CD4-positive, alpha-beta T cell treated with Interleukin-2 at 100 ng/mL for 4 hours (primary cell): Measurements from ENCODE around the gene FOXN4.
"Not testable (repeated sequence)": the region's sequence is repeated elsewhere in the genome, so short reads cannot be mapped to it uniquely, and the experiment has no call there.

Experiments used
- DNase-seq: peaks from one replicate; pipeline ENCODE4 v3.0.0-alpha.2; 2020; ENCODE audit warnings: low spot score

The FOXN4 gene

DNA sequence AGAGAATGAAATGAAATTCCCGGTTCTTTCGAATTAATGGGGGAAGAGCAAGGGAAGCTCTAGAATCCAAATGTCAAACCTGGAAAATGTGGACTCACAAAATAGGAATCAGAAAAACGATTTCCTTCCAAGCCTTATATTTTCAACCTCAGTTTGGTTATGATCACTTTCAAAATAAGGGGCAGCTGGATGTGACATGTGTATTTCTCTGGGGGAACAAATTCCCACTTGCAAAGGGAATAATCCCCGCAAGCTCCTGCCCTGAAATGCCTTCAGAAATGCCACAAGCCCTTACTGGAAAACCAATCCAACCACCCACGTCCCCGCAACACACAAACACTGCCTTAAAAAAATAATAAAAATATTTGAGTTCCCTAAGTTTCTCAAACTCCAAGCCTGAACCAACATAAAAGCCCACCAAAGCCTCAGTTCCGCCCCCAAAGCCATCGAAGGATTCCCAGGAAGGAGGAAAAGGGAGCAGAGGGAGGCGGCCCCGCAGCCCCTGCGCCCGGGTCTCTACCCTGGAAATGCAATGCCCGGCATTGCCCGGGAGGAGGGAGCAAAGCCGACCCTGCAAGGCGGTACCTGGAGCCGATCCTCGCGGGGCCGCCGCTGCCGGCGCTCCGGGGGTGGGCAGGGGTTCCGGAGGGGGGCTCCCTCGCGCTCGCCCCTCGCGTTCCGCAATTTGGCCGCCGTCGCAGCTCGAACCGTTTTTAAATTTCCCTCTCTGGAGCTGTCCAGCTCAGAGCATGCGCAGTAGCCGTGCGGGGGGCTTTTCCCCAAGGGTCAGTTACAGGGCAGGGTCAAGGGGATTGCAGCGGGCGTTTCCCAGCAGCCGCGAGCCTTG lies at the start of gene FOXN4:
FOXN4 (minus strand) TSS at position 751 of the 847 bp plus-strand sequence. CDS start 963 bp downstream, outside the sequence.
- no peak for DNase-seq

- DNase-seq: no peak
Observed at GRCh38 chr12:109358154-109358869, 49.2 kb upstream of the FOXN4 start.

DNA sequence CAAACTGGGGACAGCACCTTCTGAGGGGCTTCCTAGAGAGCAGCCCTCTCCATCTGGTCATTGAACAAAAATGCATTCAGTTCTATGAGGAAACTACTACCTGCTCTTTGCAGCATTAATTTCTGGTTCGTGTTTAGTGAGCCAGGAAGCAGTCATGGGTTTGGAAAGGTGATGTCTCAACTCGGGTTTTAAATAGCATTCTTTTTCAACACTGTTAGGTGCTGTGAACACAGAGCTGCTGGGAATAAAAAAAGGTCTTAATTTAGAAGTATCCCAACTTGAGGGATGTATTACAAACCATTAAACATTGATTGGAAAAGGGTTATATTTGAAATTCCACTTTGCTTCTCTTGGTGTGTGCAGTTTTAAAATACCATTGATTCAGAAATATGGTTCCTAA lies 47.9 kb upstream of the FOXN4 start:
- DNase-seq: no peak

GRCh38 chr12:109356577-109356976 lies 47.5 kb upstream of the FOXN4 start:
- no peak for DNase-seq

DNA sequence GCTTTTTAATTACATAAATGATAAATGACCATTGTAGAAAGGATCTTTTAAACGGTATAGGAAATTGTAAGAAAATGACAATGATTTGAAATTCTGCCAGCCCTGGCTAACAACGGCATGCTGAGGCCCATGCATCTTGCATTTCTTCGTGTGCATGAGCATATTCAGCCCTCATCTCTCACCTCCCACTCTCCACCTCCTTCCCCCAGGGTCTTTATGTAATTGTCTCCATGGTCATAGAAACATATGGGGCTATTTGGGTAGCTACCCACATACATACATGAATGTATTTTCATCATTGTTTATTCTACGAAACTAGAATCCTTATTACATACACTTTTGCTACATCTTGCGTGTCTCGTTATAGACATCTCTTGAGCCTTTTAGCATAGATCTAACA lies 43.1 kb upstream of the FOXN4 start:
- DNase-seq: no peak

DNA sequence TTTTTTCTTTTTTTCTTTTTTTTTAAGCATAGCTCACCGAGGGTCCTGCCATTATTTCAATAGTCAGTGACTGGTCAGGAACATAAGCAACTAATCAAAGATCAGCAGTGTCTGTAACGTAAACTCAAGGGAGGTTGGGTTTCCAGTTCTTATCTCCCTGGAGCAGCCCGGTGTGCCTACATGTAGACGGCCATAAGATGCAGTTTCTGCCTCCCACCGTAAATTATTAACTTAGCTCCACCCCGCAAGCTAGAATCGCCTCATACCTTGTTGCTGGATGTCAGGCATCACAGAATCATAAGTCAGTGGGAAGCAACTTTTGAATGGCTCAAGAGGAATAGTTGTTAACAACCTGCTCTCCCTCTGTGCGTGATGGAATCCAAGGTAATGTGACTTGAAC lies 38.5 kb upstream of the FOXN4 start, which contains the start of gene MYO1H:
MYO1H (plus strand) TSS at position 312 of the 400 bp plus-strand sequence; CDS start at position 373, 61 bp downstream.
- no peak for DNase-seq

- DNase-seq: no peak
Observed at GRCh38 chr12:109346920-109347319, 37.8 kb upstream of the FOXN4 start.

DNA sequence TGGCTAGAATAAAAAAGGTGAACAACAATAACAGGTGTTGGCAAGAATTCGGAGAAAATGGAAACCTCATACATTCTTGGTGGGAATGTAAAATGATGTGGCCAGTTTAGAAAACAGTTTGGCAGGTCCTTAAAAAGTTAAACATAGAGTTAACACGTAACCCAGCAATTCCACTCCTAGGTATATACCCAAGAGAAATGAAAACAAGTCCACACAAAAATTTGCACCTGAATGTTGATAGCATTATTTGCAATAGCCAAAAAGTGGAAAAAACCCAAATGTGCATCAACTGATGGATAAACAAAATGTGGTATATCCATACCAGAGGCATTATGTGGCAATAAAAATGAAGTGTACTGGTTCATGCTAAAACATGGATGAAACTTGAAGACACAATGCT lies 36.3 kb upstream of the FOXN4 start:
- no peak for DNase-seq

DNA sequence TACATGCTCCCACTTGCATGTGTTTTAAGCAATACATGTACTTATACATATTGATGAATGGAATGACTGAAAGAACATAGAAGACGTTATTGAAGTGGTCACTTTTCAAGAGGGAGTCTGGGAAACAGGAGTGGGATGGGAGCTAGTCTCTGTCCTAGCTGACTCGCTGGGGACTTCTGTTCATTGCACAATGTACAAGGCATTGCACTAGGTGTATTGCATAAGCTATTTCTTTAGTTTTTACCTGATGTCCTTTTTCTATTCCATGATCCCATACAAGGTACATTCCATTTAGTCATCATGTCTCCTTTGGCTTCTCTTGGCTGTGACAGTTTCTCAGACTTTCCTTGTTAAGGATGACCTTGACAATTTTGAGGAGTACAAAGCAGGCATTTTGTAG lies 34.6 kb upstream of the FOXN4 start:
- no peak for DNase-seq

- no peak for DNase-seq
Observed at GRCh38 chr12:109336593-109336992, 27.5 kb upstream of the FOXN4 start.

DNA sequence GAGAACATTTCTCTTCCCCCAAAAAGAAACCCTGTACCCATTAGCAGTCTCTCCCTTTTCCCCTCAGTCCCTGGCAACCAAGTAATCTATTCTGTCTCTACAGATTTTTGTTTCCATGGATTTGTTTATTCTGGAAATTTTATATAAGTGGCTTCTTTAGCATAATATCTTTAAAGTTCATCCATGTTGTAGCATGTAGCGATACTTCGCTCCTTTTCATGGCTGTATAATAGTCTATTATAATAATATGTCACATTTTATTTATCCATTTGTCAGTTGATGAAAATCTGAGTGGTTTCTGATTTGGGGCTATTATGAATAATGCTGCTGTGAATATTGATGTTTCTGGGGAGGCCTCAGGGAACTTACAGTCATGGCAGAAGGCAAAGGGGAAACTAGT lies 25.8 kb upstream of the FOXN4 start:
- no peak for DNase-seq

DNA sequence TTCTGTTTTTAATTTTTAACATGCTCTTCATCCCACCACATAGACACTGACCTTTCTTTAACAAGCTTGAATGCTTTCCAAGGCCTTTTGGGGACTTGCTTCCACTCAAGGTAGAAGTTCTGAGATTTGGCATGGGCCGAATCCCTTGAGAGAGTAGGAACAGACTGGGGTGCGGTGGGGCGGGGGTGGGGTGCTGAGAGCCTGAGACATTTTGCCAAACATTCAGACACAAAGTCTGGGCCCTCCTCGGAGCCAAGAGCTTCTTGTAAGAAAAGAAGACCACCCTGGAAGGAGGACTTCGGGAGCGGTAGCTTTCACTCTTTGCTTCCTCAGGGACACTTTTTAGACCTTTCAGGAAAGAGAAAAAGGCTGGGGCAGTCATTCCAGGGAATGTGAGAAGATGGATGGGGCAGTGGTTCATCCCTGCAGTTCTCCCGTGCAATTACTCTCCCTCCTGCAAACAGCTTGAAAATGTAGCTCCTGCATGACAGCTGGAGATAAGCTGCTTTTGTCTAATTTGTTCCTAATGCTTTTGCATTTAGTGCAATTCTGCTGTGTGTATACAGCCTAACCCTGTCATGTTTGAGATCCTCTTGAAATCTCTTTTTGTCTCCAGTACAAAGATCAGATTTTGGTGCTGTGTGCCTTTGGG lies 22.3 kb upstream of the FOXN4 start:
- DNase-seq: no peak

GRCh38 chr12:109330282-109331230 lies 21.5 kb upstream of the FOXN4 start:
- no peak for DNase-seq

- DNase-seq: no peak
Observed at GRCh38 chr12:109329686-109330085, 20.6 kb upstream of the FOXN4 start.

- DNase-seq: no peak
Observed at GRCh38 chr12:109329003-109329402, 19.9 kb upstream of the FOXN4 start.

DNA sequence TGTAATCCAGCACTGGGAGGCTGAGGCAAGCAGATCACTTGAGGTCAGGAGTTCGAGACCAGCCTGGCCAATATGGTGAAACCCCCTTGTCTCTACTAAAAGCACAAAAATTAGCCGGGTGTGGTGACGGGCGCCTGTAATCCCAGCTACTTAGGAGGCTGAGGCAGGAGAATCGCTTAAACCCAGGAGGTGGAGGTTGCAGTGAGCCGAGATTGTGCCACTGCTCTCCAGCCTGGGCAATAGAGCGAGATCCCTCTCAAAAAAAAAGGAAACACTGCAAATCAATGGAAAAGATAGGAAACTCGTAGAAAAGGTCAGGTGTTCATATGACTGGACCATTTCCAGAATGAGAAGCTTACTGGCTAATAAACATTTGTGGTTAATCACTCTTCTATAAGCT lies 12.2 kb upstream of the FOXN4 start:
- DNase-seq: not testable (repeated sequence)

DNA sequence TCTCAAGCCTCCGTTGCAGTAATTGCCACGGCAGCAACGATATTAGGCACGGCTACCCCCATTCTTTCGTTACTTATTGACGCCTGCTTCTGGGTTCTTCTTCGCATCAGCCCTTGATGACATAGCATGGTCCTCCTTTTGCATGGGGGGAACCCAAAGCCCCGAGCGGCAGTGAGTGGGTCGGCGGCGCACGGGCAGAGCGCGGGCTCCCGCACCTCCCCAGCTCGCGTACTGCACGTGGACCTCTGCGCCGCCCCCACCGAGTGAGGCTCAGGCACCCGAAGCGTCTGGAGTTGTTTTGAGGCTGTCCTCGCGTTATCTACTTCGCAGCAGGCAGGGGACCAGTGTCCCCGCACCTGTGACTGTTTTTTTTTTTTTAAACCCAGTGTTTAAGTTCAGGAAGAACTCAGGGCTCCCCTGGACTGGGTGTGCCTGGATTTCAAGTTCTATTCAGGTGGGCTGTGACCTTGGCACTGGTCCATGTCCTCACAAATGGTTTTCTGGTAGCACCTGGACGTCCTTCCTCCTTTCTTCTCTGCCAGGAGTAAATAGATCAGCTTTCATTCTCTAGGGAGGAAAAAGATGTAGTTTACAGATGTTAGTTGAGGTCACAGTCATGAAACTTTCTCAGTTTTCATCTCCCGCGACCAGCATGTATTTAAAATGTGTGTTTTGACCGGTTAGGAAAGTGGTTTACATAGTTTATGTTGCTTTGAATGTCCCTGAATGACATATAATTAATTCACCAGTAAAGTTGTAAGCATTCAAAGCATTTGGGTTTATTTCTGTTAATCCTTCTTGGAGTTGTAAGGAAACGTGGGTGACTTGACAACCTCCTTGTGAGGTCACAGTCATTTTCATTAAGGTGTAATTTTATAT lies 1.4 kb upstream of the FOXN4 start:
- no peak for DNase-seq

DNA sequence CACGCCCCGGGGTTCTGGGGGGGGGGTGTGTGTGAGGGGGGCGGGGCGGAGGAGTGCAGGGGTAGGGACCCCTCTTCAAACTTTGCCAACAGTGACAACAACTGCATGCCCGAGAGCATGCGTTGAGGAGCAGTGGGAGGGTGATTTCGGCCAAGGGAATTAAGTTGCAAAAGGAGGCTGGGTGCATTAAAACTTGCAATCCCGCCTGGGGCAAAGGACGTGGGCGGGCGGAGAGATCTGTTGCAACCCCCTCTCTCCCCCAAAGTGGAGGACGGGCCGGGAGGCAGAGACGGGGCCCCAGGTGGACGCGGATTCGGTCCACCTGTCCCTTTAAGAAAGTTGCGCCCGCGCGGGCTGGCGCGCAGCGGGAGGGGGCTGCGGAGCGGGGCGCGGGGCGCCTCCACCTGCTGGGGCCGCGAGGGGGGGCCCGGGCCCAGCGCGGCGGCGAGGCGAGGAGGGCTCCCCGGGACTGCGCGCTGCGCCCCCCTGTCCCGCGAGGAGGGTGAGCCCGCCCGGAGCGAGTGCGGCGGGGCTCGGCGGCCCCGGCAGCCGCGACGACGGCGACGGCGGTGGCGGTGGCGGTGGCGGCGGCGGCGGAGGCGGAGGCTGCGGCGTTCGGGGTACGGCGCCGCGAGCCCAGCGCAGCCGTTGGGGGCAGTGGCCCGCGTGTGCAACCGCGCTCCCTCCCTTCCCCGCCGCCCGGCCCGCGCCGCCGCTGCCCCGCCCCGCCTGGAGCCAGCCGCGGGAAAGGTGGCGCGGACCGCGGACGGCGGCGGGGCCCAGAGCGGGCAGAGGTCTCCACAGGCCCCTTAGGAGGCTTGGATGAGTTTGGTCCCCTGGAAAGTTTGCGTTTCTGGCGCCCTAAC lies 530 bp upstream of the FOXN4 start:
- no peak for DNase-seq

DNA sequence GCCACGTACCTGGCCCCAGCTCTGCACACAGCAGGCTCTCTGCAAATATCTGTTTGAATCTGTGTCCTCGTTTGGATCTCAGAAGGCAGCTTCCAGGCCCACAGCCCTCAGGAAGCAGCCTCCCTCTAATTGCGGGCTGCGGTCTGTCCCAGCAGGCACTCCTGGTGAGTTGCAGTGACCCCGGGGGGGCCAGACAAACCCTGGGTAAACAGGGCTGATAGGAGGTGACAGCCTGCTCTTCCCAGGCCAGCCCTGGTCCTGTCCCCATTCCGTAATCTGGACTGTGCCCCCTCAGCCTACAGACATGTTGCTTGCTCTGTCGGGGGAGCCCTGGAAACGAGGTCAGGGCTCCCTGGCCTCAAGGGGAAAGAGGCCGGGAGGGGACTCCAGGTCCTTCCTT lies 2.0 kb downstream of the FOXN4 start:
- DNase-seq: no peak

GRCh38 chr12:109305547-109305946 lies 3.5 kb downstream of the FOXN4 start:
- no peak for DNase-seq
